ENCODE results near the gene CACNA2D4. TPM values are rescaled to one million over a fixed set of nuclear protein-coding genes. Genes with fewer than 3 reads are reported as not detected.

CACNA2D4 gene
- total RNA-seq, 6 experiments from 2014 or later, result 0.07 to 0.26 (median 0.23) TPM; not detected in 2

DNA sequence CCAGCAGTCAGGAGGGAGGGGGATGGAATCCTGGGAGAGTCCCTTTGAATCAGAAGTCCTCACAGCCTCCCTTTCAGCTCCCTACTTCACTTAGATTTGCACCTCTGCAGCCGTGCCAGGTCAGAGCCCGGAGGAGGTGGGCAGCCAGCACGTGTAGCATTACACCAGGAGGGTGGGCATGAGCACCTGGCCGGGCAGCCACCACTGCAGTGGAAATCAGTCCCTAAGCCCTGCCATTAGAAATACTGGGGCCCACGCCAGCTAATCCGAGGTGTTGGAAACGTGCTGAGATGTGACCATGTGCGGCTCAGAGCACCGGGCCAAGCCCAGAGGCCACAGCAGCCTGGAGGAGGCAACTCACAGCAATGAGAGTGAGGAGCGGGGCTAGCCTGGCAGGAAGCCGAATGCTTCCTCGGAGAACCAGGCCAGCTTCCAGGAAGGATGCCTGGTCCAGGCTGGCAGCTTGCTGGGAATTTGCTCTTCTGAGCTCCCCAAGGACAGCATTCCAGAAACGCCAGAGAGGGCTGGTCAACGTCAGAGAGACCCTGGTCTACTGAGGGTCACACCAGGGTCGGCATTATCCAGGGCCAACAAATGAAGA lies 9.4 kb upstream of the CACNA2D4 start:
- DNase-seq, result no peak
- Mint-ChIP-seq H3K4me1 (ENCODE audit: low read depth) (peaks cover 4% of the 10 kb centered on the region), H3K27me3 (ENCODE audit: insufficient read depth) (peaks cover 53% of the 10 kb centered on the region), H3K36me3 (ENCODE audit: low read depth) (no peaks in the 10 kb centered on the region), H3K9me3 (no peaks in the 10 kb centered on the region), H3K27ac (no peak overlapping the region), H3K4me3 (no peak overlapping the region)
- TF ChIP-seq CTCF (IDR thresholded peaks at IDR 0.05), result no peak

- no peak for TF ChIP-seq CTCF (IDR thresholded peaks at IDR 0.05)
- Mint-ChIP-seq H3K4me1 (ENCODE audit: low read depth) (no peaks in the 10 kb centered on the region), H3K27ac (no peak overlapping the region), H3K9me3 (no peaks in the 10 kb centered on the region), H3K36me3 (ENCODE audit: low read depth) (no peaks in the 10 kb centered on the region), H3K4me3 (no peak overlapping the region), H3K27me3 (ENCODE audit: insufficient read depth) (peaks cover 51% of the 10 kb centered on the region)
- no peak for DNase-seq
Observed at GRCh38 chr12:1927051-1927680, 8.7 kb upstream of the CACNA2D4 start.

DNA sequence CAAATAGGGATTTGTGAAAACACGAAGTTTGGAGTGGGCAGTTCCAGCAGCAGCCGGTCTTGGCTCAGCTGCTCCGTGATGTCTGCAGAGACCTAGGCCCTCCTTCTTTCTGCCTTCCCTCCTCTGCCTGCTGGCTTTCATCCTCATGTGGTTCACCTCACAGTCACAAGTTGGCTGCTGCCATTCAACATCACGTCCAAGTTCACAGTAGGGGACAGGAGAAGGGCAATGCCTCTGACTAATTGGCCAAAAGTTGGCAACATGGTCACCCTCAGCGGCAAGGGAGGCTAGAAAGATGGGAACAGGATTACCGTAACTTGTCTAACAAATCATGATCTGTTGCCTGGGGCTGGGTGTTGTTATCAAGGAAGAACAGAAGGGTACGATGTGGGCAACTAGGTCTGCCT lies 7.8 kb upstream of the CACNA2D4 start:
- no peak for DNase-seq
- no peak for TF ChIP-seq CTCF (IDR thresholded peaks at IDR 0.05)
- Mint-ChIP-seq H3K4me3 (no peak overlapping the region), H3K9me3 (no peaks in the 10 kb centered on the region), H3K27ac (no peak overlapping the region), H3K27me3 (ENCODE audit: insufficient read depth) (peaks cover 50% of the 10 kb centered on the region), H3K36me3 (ENCODE audit: low read depth) (no peaks in the 10 kb centered on the region), H3K4me1 (ENCODE audit: low read depth) (no peaks in the 10 kb centered on the region)

GRCh38 chr12:1925684-1926006 lies 7.2 kb upstream of the CACNA2D4 start:
- H3K36me3 Mint-ChIP-seq (ENCODE audit: low read depth), result no peaks in the 10 kb centered on the region
- no peaks in the 10 kb centered on the region for H3K9me3 Mint-ChIP-seq
- TF ChIP-seq CTCF (IDR thresholded peaks at IDR 0.05), result no peak
- no peaks in the 10 kb centered on the region for H3K4me1 Mint-ChIP-seq (ENCODE audit: low read depth)
- H3K27ac Mint-ChIP-seq, result no peak overlapping the region
- DNase-seq, result no peak
- no peak overlapping the region for H3K4me3 Mint-ChIP-seq
- peaks cover 53% of the 10 kb centered on the region for H3K27me3 Mint-ChIP-seq (ENCODE audit: insufficient read depth)

- Mint-ChIP-seq H3K4me3 (no peak overlapping the region), H3K4me1 (ENCODE audit: low read depth) (no peaks in the 10 kb centered on the region), H3K9me3 (no peaks in the 10 kb centered on the region), H3K36me3 (ENCODE audit: low read depth) (no peaks in the 10 kb centered on the region), H3K27ac (no peak overlapping the region), H3K27me3 (ENCODE audit: insufficient read depth) (peaks cover 57% of the 10 kb centered on the region)
- no peak for TF ChIP-seq CTCF (IDR thresholded peaks at IDR 0.05)
- DNase-seq, result no peak
Observed at GRCh38 chr12:1924996-1925683, 6.7 kb upstream of the CACNA2D4 start.
